ENCODE measurements around the gene PARD3B.

- TF ChIP-seq CTCF (conservative IDR thresholded peaks at IDR 0.05; ENCODE audit: low read depth, low read length), result no peak
- TF ChIP-seq POLR2A (IDR thresholded peaks at IDR 0.05; ENCODE audit: low read depth, low read length), result no peak
- no peak for TF ChIP-seq MXI1 (IDR thresholded peaks at IDR 0.05; ENCODE audit: borderline replicate concordance, low read depth, low read length)
- no peak for TF ChIP-seq ELK1 (IDR thresholded peaks at IDR 0.05; ENCODE audit: borderline replicate concordance, low read depth, low read length)
- no peak for TF ChIP-seq SMC3 (IDR thresholded peaks at IDR 0.05; ENCODE audit: low read depth, low read length)
- TF ChIP-seq RFX5 (IDR thresholded peaks at IDR 0.05; ENCODE audit: low read depth, low read length), result no peak
- TF ChIP-seq CEBPB (IDR thresholded peaks at IDR 0.05; ENCODE audit: low read depth, low read length), result no peak
- TF ChIP-seq RAD21 (IDR thresholded peaks at IDR 0.05; ENCODE audit: low read length), result no peak
- no peak for TF ChIP-seq BHLHE40 (IDR thresholded peaks at IDR 0.05; ENCODE audit: low read depth, low read length)
- no peak for TF ChIP-seq RCOR1 (IDR thresholded peaks at IDR 0.05; ENCODE audit: insufficient replicate concordance, low read length)
- TF ChIP-seq CHD1 (IDR thresholded peaks at IDR 0.05; ENCODE audit: low read depth, low read length), result no peak
Measured at GRCh38 chr2:205017381-205017780, 472.1 kb downstream of the PARD3B start.
